ENCODE results near the gene TBL1XR1.

The TBL1XR1 gene

GRCh38 chr3:177114253-177114652 lies 83.0 kb downstream of the TBL1XR1 start:
- Histone ChIP-seq H3K9ac (ENCODE audit: low read length) (no peak overlapping the region), H3K36me3 (ENCODE audit: insufficient read depth, low read length) (no peaks in the 10 kb centered on the region), H3K9me3 (ENCODE audit: low read length) (no peaks in the 10 kb centered on the region), H3K4me1 (ENCODE audit: insufficient read depth, low read length) (peaks cover 37% of the 10 kb centered on the region), H3K4me3 (ENCODE audit: low read depth in 1 of 2, low read length in 2 of 2) (no peak overlapping the region), H3K27ac (ENCODE audit: low read depth, low read length) (no peak overlapping the region), H3K27me3 (ENCODE audit: control insufficient read depth in 1 of 2, insufficient read depth in 2 of 2, low read length in 2 of 2) (no peaks in the 10 kb centered on the region)

GRCh38 chr3:177111541-177111949 lies 85.7 kb downstream of the TBL1XR1 start:
- Histone ChIP-seq H3K27ac (ENCODE audit: low read depth, low read length) (no peak overlapping the region), H3K27me3 (ENCODE audit: control insufficient read depth in 1 of 2, insufficient read depth in 2 of 2, low read length in 2 of 2) (no peaks in the 10 kb centered on the region), H3K9me3 (ENCODE audit: low read length) (no peaks in the 10 kb centered on the region), H3K4me3 (ENCODE audit: low read depth in 1 of 2, low read length in 2 of 2) (no peak overlapping the region), H3K9ac (ENCODE audit: low read length) (no peak overlapping the region), H3K36me3 (ENCODE audit: insufficient read depth, low read length) (no peaks in the 10 kb centered on the region), H3K4me1 (ENCODE audit: insufficient read depth, low read length) (peaks cover 37% of the 10 kb centered on the region)

GRCh38 chr3:177110895-177111294 lies 86.4 kb downstream of the TBL1XR1 start:
- no peaks in the 10 kb centered on the region for H3K9me3 ChIP-seq (ENCODE audit: low read length)
- no peaks in the 10 kb centered on the region for H3K27me3 ChIP-seq (ENCODE audit: control insufficient read depth in 1 of 2, insufficient read depth in 2 of 2, low read length in 2 of 2)
- no peak overlapping the region for H3K27ac ChIP-seq (ENCODE audit: low read depth, low read length)
- no peaks in the 10 kb centered on the region for H3K36me3 ChIP-seq (ENCODE audit: insufficient read depth, low read length)
- H3K4me3 ChIP-seq (ENCODE audit: low read depth in 1 of 2, low read length in 2 of 2) = no peak overlapping the region
- H3K9ac ChIP-seq (ENCODE audit: low read length) = no peak overlapping the region
- H3K4me1 ChIP-seq (ENCODE audit: insufficient read depth, low read length) = peaks cover 36% of the 10 kb centered on the region

- Histone ChIP-seq H3K9me3 (ENCODE audit: low read length) (no peaks in the 10 kb centered on the region), H3K27ac (ENCODE audit: low read depth, low read length) (no peak overlapping the region), H3K36me3 (ENCODE audit: insufficient read depth, low read length) (no peaks in the 10 kb centered on the region), H3K9ac (ENCODE audit: low read length) (no peak overlapping the region), H3K27me3 (ENCODE audit: control insufficient read depth in 1 of 2, insufficient read depth in 2 of 2, low read length in 2 of 2) (no peaks in the 10 kb centered on the region), H3K4me3 (ENCODE audit: low read depth in 1 of 2, low read length in 2 of 2) (no peak overlapping the region), H3K4me1 (ENCODE audit: insufficient read depth, low read length) (peaks cover 38% of the 10 kb centered on the region)
Observed at GRCh38 chr3:177110386-177110785, 86.9 kb downstream of the TBL1XR1 start.

- Histone ChIP-seq H3K4me1 (ENCODE audit: insufficient read depth, low read length) (peaks cover 41% of the 10 kb centered on the region), H3K27ac (ENCODE audit: low read depth, low read length) (no peak overlapping the region), H3K4me3 (ENCODE audit: low read depth in 1 of 2, low read length in 2 of 2) (no peak overlapping the region), H3K27me3 (ENCODE audit: control insufficient read depth in 1 of 2, insufficient read depth in 2 of 2, low read length in 2 of 2) (no peaks in the 10 kb centered on the region), H3K36me3 (ENCODE audit: insufficient read depth, low read length) (no peaks in the 10 kb centered on the region), H3K9ac (ENCODE audit: low read length) (no peak overlapping the region), H3K9me3 (ENCODE audit: low read length) (no peaks in the 10 kb centered on the region)
Observed at GRCh38 chr3:177109688-177110330, 87.5 kb downstream of the TBL1XR1 start.

GRCh38 chr3:177108648-177109047 lies 88.6 kb downstream of the TBL1XR1 start:
- no peak overlapping the region for H3K27ac ChIP-seq (ENCODE audit: low read depth, low read length)
- H3K36me3 ChIP-seq (ENCODE audit: insufficient read depth, low read length) = no peaks in the 10 kb centered on the region
- no peaks in the 10 kb centered on the region for H3K27me3 ChIP-seq (ENCODE audit: control insufficient read depth in 1 of 2, insufficient read depth in 2 of 2, low read length in 2 of 2)
- H3K9me3 ChIP-seq (ENCODE audit: low read length) = no peaks in the 10 kb centered on the region
- no peak overlapping the region for H3K9ac ChIP-seq (ENCODE audit: low read length)
- peaks cover 41% of the 10 kb centered on the region for H3K4me1 ChIP-seq (ENCODE audit: insufficient read depth, low read length)
- H3K4me3 ChIP-seq (ENCODE audit: low read depth in 1 of 2, low read length in 2 of 2) = no peak overlapping the region

- Histone ChIP-seq H3K9me3 (ENCODE audit: low read length) (no peaks in the 10 kb centered on the region), H3K4me3 (ENCODE audit: low read depth in 1 of 2, low read length in 2 of 2) (no peak overlapping the region), H3K4me1 (ENCODE audit: insufficient read depth, low read length) (peaks cover 41% of the 10 kb centered on the region), H3K9ac (ENCODE audit: low read length) (no peak overlapping the region), H3K27me3 (ENCODE audit: control insufficient read depth in 1 of 2, insufficient read depth in 2 of 2, low read length in 2 of 2) (no peaks in the 10 kb centered on the region), H3K27ac (ENCODE audit: low read depth, low read length) (no peak overlapping the region), H3K36me3 (ENCODE audit: insufficient read depth, low read length) (no peaks in the 10 kb centered on the region)
Observed at GRCh38 chr3:177107461-177108239, 89.6 kb downstream of the TBL1XR1 start.

- Histone ChIP-seq H3K27ac (ENCODE audit: low read depth, low read length) (no peak overlapping the region), H3K9ac (ENCODE audit: low read length) (no peak overlapping the region), H3K36me3 (ENCODE audit: insufficient read depth, low read length) (no peaks in the 10 kb centered on the region), H3K9me3 (ENCODE audit: low read length) (no peaks in the 10 kb centered on the region), H3K4me3 (ENCODE audit: low read depth in 1 of 2, low read length in 2 of 2) (no peak overlapping the region), H3K27me3 (ENCODE audit: control insufficient read depth in 1 of 2, insufficient read depth in 2 of 2, low read length in 2 of 2) (no peaks in the 10 kb centered on the region), H3K4me1 (ENCODE audit: insufficient read depth, low read length) (peaks cover 41% of the 10 kb centered on the region)
Observed at GRCh38 chr3:177106594-177106993, 90.7 kb downstream of the TBL1XR1 start.

- Histone ChIP-seq H3K4me1 (ENCODE audit: insufficient read depth, low read length) (peaks cover 41% of the 10 kb centered on the region), H3K27ac (ENCODE audit: low read depth, low read length) (no peak overlapping the region), H3K9me3 (ENCODE audit: low read length) (no peaks in the 10 kb centered on the region), H3K9ac (ENCODE audit: low read length) (no peak overlapping the region), H3K27me3 (ENCODE audit: control insufficient read depth in 1 of 2, insufficient read depth in 2 of 2, low read length in 2 of 2) (no peaks in the 10 kb centered on the region), H3K4me3 (ENCODE audit: low read depth in 1 of 2, low read length in 2 of 2) (no peak overlapping the region), H3K36me3 (ENCODE audit: insufficient read depth, low read length) (no peaks in the 10 kb centered on the region)
Observed at GRCh38 chr3:177106184-177106583, 91.1 kb downstream of the TBL1XR1 start.

GRCh38 chr3:177105623-177106022 lies 91.7 kb downstream of the TBL1XR1 start:
- Histone ChIP-seq H3K4me3 (ENCODE audit: low read depth in 1 of 2, low read length in 2 of 2) (no peak overlapping the region), H3K4me1 (ENCODE audit: insufficient read depth, low read length) (peaks cover 37% of the 10 kb centered on the region), H3K9me3 (ENCODE audit: low read length) (no peaks in the 10 kb centered on the region)

GRCh38 chr3:177104299-177104992 lies 92.8 kb downstream of the TBL1XR1 start:
- Histone ChIP-seq H3K9me3 (ENCODE audit: low read length) (no peaks in the 10 kb centered on the region), H3K27ac (ENCODE audit: low read depth, low read length) (no peak overlapping the region), H3K9ac (ENCODE audit: low read length) (no peak overlapping the region), H3K36me3 (ENCODE audit: insufficient read depth, low read length) (no peaks in the 10 kb centered on the region), H3K27me3 (ENCODE audit: control insufficient read depth in 1 of 2, insufficient read depth in 2 of 2, low read length in 2 of 2) (no peaks in the 10 kb centered on the region), H3K4me3 (ENCODE audit: low read depth in 1 of 2, low read length in 2 of 2) (no peak overlapping the region), H3K4me1 (ENCODE audit: insufficient read depth, low read length) (peaks cover 33% of the 10 kb centered on the region)

More at GRCh38 chr3:177105623-177106022, 91.7 kb downstream of the TBL1XR1 start:
- no peaks in the 10 kb centered on the region for H3K36me3 ChIP-seq (ENCODE audit: insufficient read depth, low read length)
- H3K27me3 ChIP-seq (ENCODE audit: control insufficient read depth in 1 of 2, insufficient read depth in 2 of 2, low read length in 2 of 2) = no peaks in the 10 kb centered on the region
- no peak overlapping the region for H3K9ac ChIP-seq (ENCODE audit: low read length)
- H3K27ac ChIP-seq (ENCODE audit: low read depth, low read length) = no peak overlapping the region
